Stimulated activated CD4-positive, alpha-beta T cell treated with anti-CD3 and anti-CD28 coated beads, Interleukin-1b, Interleukin-23, amount 100 ng/mL, for 24 hours (primary cell): ENCODE measurements around the gene KIF19.

Experiments
- DNase-seq, 4 experiments: peaks; one replicate each; pipeline ENCODE4 v3.0.0-alpha.2; 2020; ENCODE audit warnings: low read depth in 4 of 4, low spot score in 1 of 4

KIF19 gene

DNA sequence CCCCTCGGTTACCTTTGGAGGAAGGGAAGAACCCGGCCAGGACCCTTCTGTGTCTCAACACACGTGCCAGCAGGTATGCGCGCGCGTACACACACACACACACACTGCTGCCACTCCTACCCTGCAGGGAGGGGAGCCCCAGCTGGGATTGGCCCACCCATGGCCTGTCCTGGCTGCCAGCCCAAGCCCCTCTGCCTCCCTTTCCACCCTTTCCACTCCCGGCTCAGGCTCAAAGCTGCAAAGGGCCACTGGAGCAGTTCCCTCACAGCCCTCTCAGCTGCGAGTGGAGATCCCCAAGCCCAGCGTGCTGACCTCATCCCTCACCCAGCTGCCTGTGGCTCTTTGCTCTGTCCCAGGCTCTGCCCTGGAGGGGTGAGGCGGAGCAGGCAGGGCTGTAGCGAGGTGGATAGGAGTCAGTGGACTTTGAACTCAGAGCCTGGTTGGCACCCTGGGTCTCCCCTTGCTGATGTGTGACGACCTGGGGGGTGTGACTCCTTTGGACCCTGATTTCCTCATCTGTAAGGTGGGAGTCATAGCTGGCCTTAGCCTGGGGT lies 14.5 kb downstream of the KIF19 start:
- no peak for DNase-seq

DNA sequence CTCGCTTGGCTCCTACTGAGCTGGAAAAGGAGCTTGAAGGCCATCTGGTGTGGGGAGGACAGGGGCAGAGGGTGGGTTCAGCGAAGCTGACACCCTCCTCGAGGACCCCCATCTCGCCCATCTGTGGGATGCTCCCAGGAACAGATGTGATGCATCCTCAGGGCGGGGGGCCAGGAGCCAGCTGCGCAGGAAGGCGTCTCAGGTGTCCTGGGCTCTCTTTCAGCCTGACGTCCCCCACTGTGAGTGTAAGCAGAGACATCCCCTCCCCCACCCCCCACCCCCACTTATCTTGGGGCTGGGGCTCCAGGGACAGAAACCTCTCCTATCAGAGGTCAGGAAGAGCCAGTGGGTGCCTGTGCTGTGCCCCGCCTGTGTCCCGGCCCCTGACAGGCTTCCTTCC lies 16.2 kb downstream of the KIF19 start:
- DNase-seq: no peak

- no peak for DNase-seq
Measured at GRCh38 chr17:74343121-74343520, 17.1 kb downstream of the KIF19 start.

- DNase-seq: no peak
Measured at GRCh38 chr17:74343526-74344284, 17.7 kb downstream of the KIF19 start.

DNA sequence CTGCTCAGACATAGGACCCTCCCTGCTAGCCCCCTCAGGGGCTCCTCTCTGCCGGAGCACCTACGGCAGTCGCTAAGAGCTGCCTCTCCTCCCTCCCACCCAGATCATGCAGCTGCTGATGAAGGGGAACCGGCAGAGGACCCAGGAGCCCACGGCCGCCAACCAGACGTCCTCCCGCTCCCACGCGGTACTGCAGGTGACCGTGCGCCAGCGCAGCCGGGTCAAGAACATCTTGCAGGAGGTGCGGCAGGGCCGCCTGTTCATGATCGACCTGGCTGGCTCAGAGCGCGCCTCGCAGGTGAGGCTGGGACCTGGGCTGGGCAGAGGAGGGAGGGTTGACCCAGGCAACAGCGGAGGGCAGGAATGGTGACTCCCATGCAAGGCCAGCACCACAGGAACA lies 18.6 kb downstream of the KIF19 start:
- no peak for DNase-seq

- no peak for DNase-seq
Measured at GRCh38 chr17:74345433-74346241, 19.6 kb downstream of the KIF19 start.

DNA sequence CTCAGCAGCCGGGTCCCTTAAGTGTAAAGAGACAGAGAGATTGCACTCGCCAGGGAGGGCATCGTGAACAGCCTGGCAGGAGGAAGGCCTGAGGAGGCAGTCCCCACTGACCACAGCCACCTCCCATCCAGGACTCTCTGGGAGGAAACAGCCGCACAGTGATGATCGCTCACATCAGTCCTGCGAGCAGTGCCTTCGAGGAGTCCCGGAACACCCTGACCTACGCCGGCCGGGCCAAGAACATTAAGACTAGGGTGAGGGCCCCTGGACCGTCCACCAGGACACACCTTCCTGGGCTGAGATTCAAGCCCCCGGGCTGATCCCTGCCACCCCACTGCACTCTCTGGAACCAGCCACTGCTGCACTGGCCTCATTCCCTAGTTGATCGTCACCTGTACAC lies 21.6 kb downstream of the KIF19 start:
- DNase-seq: no peak

DNA sequence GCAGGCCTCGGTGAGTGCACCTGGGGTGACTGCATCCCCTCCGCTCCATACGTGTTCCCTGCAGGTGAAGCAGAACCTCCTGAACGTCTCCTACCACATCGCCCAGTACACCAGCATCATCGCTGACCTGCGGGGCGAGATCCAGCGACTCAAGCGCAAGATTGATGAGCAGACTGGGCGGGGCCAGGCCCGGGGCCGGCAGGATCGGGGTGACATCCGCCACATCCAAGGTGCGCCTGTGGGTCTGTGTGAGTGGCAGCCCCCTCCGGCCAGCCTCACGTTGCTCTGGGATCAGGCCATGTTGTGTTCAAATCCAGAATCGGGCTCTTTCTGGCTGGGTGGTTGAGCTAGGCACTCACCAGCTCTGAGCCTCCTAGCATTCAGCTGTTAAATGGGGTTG lies 23.1 kb downstream of the KIF19 start:
- no peak for DNase-seq

DNA sequence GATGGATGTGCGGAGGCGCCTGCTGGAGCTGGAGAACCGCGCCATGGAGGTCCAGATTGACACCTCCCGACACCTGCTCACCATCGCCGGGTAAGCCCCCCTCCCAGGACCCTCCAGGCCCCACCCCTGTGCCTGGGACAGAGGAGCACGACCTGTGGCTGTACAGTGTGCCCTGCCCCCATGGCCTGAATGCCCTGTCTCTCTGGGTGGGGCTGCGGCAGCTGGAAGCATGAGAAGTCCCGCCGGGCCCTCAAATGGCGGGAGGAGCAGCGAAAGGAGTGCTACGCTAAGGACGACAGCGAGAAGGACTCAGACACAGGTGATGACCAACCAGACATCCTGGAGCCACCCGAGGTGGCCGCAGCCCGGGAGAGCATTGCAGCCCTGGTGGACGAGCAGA lies 24.5 kb downstream of the KIF19 start:
- no peak for DNase-seq

- DNase-seq: no peak
Measured at GRCh38 chr17:74351552-74352210, 25.7 kb downstream of the KIF19 start.

DNA sequence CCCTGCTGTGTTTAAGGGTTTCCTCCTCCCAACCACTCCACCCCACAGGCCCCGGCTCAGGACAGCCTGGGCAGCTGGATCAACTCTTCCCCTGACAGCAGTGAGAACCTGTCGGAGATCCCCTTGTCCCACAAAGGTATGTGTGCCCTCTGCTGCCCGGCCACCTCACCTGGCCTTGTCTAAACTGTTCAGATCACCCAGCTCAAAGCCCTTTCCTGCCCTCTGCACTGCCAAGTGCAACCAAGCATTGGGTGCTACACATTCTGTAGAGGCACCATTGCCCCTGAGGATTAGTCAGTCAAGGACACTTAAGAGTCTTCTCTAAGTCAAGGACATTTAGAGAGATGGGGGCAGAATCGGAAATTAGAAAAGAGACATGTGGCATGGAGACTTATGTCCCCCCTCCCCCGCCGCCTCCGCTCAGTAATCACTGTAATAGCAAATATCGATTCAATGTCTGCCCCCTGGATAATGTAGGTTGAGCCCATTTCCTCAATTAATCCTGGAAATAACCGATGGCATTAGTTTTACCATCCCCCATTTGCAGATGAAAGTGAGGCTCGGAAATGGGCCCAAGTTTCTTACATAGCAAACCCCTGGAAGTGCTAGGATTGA lies 27.5 kb downstream of the KIF19 start:
- no peak for DNase-seq

GRCh38 chr17:74354123-74354522 lies 28.1 kb downstream of the KIF19 start:
- DNase-seq: peak in 2 of 4 experiments; percentile 46 to 60

DNA sequence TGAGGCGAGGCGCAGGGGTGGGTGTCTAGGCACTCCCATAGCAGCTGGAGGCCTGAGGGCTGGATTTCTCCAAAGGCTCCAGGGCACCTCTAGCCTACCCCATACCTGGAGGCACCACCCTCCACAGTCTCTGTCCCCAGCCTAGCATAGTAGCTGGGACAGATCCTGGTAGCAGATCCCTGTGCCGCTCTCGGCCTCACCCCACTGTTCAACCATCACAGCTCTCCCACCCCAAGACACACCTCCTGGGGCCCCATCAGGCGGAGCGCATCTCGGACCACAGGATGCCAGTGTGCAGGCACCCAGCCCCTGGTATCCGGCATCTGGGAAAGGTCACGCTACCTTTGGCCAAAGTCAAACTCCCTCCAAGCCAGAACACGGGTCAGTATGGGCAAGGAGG lies 28.5 kb downstream of the KIF19 start:
- no peak for DNase-seq

- DNase-seq: no peak
Measured at GRCh38 chr17:74355065-74355464, 29.0 kb downstream of the KIF19 start.

DNA sequence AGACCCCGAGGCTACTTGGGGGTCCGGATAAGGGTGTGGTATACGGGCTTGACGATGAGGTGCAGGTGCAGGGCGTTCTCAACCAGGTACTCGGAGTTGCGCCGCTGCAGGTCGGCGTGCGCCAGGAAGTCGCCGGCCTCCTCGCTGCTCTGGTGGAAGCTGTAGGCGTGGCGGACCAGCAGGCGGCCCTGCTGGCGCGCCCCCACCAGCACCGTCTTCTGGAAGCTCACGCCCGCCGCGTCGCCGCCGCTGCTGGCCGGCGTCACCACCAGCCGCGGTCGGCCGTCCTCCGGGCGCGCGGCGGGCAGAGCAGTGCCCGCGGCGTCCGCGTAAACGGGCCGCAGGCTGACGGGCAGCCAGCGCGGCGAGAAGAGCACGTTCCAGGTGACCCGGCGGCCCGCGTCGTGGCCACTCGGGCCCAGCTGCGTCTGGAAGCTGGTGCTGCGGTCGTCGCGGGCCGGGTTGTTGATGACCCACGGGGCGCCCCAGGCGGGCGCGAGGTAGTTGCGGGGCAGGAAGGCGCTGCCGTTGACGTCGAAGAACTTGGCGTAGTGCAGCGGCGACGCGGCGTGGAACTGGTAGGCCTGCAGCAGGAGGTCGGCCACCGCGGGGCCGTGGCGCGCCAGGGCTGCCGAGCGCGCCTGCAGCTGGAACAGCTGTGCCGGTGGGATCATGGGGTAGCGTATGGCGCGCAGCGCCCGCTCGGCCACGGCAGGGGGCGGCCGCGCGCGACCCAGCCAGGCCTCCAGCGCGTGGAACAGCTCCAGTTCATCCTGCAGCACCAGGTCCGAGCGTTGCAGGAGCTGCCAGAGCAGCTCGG lies 30.8 kb downstream of the KIF19 start:
- no peak for DNase-seq

DNA sequence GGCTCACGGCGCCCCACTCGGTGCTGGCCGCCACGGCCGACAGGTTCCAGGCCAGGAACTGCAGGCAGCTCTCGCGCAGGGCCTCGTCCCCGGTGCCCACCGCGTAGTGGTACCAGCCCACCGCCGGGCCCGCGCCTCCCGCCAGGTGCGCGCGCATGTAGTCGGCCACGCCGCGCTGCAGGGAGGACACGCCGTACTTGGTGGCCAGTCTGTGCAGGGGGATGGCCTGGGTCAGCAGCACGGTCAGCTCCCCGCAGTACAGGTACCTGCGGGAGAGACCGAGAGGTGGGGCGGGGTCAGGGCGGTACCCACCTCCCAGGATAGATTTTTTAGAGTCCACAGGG lies 31.4 kb downstream of the KIF19 start:
- no peak for DNase-seq

GRCh38 chr17:74358697-74359096 lies 32.7 kb downstream of the KIF19 start:
- DNase-seq: no peak

GRCh38 chr17:74359916-74360315 lies 33.9 kb downstream of the KIF19 start:
- DNase-seq: no peak

DNA sequence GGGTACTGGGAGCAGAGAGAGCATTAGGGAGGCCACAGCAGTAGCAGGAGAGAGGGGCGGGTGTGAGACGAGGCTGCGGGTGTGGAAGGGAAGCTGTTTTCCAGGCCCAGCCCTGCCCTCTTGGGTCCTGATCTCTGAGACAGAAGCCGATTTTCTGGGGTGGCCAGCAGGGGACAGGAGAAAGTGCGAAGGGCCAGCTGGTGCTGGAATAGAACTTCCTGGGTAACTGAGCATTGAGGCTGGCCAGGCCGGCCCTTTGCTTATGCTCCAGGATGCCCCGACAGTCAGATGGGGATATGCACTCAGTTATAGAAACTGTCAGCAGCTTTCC lies 34.8 kb downstream of the KIF19 start:
- no peak for DNase-seq

DNA sequence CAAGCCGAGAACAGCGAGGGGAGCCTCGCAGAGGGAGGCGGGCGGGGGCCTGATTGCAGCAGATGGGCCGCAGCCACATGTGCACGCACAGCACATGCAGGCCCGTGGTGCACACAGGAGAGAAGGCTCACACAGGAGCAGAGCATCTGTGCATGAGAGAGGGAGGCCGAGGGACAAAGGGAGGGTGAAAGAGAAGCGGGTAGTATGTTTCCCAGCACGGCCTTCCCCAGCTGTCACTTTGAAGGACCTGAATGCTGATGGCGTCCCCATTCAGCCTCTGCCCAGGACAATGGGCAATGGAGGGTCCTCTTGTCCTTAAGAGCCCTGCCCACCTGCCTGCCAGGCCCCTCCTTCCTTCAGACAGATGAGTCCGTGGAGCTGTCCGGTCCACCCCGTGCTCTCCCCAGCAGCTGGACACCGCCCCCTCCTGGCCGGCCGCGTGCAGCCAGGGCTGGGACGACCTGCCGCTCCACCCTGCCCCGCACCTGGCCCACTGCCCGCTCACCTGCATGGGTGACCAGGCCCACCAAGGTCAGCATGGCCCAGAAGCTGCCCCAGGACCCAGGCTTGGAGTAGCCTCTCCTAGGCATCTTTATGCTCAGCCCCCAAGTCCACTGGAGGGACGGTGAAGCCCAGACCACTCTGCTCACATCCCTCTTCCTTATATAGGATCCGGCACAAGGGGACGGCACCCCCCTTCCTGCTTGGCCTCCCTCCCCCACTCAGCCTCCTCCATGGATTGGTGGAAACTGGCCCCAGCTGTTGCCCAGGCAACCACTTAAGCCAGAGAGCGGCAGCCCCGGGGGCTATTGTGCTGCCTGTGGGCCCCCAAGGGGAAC lies 35.4 kb downstream of the KIF19 start, which contains the start of gene BTBD17:
BTBD17 (minus strand) TSS at position 639 of the 839 bp plus-strand sequence; CDS start at position 590, 49 bp downstream.
- no peak for DNase-seq
